GM18498 (cell line): Measurements from ENCODE around the gene RANBP2.

Experiments used
- ATAC-seq: cut with Tn5 transposase; IDR thresholded peaks from one replicate; pipeline ENCODE4 v1.9.1; 2021; ENCODE audit warnings: mild to moderate bottlenecking, moderate library complexity; ENCODE audit not compliant: unreplicated experiment

The RANBP2 gene

GRCh38 chr2:108776475-108776874, 57.2 kb downstream of the RANBP2 start:
- ATAC-seq: peak; percentile 83

DNA sequence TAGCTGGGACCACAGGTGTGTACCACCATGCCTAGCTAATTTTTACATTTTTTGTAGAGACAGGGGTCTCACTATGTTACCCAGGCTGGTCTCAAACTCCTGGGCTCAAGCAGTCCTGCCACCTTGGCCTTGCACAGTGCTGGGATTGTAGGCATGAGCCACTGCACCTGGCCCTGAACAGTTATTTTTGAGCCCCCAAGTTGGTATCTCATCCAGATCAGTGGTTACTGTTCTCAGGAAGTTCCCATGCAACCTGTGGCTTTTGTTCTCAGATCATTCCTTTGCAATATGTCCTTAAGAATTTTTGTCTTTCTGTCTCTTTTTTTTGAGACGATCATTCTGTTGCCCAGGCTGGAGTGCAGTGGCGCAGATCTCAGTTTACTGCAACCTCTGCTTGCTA, 59.6 kb downstream of the RANBP2 start:
- ATAC-seq: no peak

GRCh38 chr2:108786008-108786353, 66.7 kb downstream of the RANBP2 start:
- no peak for ATAC-seq

GRCh38 chr2:108786354-108787215, 67.3 kb downstream of the RANBP2 start, which contains the start of gene CCDC138:
Gene CCDC138, plus strand, starts transcription at chr2:108786771. Its CDS starts 52 bp downstream, at chr2:108786823.
- ATAC-seq: peak; percentile 98

- no peak for ATAC-seq
Measured at GRCh38 chr2:108787216-108787541, 67.9 kb downstream of the RANBP2 start.

DNA sequence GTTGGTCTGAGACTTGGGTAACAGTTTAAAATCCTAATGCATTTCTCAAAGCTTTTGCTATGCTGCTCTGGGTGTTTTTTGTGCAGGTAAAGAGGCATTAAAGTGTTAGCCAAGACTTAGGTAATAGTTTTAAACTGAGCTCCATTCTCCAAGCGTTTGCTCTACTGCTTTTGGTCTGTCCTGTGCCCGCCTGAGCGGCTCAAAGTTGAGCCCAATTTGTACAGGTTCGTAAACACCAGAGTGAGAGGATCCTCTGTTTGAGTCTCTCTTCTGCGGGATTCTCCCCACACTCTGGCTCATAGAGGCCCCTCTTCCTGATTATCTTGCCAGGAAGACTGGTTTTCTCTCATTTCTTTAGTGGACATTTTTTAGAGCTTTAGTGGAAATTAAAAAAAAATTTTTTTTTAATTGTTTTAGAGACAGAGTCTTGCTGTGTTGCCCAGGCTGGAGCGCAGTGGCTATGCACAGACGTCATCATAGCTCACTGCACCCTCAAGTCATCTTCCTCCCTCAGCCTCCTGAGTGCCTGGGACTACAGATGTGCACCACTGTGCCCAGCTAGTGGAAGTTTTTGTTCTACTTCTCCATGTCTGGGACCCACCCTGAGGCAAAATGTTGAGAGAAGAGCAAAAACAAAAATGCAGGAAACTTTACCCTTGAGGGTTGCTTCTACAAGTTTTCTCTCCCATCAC, 83.9 kb downstream of the RANBP2 start:
- no peak for ATAC-seq

DNA sequence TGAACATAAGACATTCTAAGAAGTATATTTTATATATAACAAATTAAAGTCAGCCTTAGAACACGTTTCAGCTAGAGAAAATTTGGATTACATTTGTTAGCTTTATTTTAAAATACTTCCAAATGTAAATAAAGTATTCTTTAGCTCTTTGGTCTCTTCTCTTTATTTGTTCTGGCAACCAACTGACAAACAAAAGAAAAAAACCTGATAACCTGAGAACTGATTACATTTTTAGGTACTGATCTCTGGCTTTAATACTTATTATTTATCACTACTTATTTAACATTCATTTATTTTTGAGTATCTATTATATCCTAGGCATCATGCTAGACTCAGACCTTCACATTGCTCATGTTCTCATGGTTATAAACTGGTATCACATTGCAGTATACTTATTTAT, 85.8 kb downstream of the RANBP2 start:
- ATAC-seq: no peak

DNA sequence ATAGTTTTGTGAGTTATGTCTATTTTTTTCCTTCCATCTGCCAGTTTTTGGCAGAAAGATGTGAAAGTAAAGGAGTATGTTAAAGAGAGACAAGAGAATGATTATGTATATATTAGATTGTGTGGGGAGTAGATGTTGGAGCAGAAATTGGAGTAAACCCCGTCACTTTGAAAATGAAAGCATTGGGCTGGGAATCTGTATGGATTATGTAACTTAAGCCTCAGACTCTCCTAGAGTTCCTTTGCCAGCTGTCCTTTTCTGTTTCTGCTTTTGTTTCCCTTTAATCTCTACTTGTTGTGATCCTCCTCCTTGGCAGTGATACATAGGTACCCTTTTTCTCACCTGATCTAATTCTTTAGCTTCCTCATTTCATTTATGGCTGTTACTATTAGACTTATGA, 86.5 kb downstream of the RANBP2 start:
- no peak for ATAC-seq

DNA sequence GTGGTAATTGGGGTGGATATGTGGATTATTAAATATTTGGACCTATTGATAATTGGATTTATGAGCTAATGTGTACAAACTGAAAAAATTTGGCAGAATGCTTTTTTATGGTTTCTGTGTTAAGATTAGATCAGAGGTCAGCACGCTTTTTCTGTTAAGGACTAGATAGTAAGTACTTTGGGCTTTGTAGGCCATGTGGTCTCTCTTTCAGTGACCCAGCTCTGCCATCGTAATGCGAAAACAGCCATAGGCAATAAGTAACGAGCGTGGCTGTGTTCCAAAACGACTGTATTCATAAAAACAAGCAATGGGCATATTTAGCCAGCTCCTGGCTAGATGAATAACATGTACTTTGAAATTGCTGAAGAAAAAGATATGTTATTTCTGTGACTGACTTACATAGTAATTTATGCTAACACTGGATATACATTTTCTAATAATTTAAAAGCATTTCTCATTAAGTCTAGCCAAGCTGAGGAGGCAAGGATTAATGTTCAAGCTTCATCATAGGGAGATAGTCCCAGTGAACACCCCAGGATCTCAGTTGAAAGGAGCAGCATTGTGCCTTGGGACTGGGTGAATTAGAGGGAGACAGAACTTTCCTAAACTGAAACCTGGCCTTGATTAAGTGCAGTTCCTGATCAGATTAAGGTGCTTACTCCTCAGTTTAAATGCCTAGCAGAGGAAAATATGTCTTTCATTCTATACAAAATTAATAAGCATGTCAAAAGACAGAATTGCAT, 87.3 kb downstream of the RANBP2 start:
- ATAC-seq: no peak

DNA sequence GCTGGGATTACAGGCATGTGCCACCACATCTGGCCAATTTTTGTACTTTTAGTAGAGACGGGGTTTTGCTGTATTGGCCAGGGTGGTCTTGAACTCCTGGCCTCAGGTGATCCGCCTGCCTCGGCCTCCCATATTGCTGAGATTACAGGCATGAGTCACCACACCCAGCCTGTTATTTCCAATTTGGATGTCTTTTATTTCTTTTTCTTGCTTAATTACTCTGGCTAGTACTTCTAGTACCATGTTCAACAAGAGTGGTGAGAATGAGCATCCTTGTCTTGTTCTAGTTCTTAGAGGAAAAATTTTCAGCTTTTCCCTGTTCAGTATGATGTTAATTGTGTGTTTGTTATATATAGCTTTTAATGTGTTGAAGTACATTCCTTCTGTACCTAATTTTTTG, 90.7 kb downstream of the RANBP2 start:
- no peak for ATAC-seq

- ATAC-seq: no peak
Measured at GRCh38 chr2:108810993-108811957, 92.0 kb downstream of the RANBP2 start.

- ATAC-seq: no peak
Measured at GRCh38 chr2:108813732-108814131, 94.5 kb downstream of the RANBP2 start.

GRCh38 chr2:108820482-108820881, 101.2 kb downstream of the RANBP2 start:
- ATAC-seq: no peak

DNA sequence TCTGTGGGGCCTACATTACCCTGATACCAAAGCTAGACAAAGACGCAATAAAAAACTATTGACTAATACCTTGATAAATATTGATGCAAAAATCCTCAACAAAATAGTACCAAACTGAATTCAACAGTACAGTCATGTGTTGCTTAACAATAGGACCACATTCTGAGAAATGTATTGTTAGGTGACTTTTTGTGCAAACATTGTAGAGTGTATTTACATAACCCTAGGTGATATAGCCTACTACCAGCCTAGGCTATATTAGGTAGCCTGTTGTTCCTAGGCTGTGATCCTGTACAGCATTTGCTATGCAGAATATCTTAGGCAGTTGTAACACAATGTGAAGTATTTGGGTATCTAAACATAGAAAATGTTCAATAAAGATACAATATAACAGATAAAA, 104.0 kb downstream of the RANBP2 start:
- ATAC-seq: no peak

GRCh38 chr2:108824316-108825070, 105.2 kb downstream of the RANBP2 start:
- ATAC-seq: no peak

DNA sequence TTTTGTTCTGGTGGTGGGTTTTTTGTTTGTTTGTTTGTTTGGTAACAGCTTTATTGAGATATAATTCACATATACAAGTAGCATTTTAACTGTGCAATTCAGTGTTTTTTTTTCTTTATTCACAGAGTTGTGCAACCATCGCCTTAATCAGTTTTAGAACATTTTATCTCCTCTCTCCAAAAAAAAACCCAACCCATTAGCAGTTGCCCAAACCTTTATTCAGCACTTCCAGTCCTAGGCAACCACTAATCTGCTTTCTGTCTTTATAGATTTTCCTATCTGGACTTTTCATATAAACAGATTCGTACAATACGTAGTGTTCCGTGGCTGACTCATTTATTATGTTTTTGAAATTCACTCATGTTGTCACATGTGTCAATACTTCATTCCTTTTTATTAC, 106.0 kb downstream of the RANBP2 start:
- no peak for ATAC-seq

- ATAC-seq: no peak
Measured at GRCh38 chr2:108825736-108826135, 106.5 kb downstream of the RANBP2 start.

DNA sequence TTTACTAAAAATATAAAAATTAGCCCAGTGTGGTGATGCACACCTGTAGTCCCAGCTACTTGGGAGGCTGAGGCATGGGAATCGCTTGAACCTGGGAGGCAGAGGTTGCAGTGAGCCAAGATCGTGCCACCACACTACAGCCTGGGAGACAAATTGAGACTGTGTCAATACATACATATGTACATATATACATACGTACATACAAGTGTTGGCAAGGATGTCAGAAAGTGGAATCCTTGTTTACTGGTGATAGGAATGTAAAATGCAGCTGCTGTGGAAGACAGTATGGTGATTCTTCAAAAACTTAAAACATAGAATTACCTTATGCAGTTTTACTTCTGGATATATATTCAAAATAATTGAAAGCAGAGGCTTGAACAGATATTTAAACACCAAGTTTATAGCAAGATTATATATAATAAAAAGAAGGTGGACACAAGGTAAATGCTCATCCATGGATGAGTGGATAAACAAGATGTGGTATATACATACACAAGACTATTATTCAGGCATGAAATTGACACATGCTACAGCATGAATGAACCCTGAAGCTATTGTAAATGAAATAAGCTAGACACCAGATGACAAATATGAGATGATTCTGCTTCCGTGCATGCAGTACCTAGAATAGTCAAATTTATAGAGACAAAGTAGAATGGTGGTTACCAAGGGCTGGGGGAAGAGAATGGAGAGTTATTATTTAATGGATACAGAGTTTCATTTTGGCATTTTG, 110.5 kb downstream of the RANBP2 start:
- no peak for ATAC-seq

DNA sequence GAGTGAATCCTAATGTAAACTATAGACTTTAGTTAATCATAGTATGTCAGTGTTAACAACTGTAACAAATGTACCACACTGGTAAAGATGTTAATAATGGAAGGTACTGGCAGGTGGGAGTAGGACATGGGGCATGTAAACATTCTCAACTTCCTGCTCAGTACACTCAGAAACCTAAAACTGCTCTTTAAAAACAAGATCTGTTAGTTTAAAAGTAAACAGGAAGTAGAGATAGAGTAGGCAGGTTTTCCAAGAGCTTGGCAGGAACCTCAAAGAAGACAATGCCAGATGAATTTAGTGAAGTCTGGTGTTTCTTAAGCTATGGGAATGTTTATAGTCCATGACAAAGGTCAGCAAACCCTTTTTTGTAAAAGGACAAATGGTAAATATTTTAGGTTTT, 113.9 kb downstream of the RANBP2 start:
- ATAC-seq: no peak
